GM23338 (cell line): Measurements from ENCODE around the gene ENTPD8.
"Not testable (repeated sequence)": the region's sequence is repeated elsewhere in the genome, so short reads cannot be mapped to it uniquely, and the experiment has no call there.

Experiments used
- CTCF ChIP-seq, 2 experiments: fragments of 200-600 bp in 1 of 2; sonication (generic) in 1 of 2; conservative IDR thresholded peaks; 2 replicates each; pipeline versions ENCODE4 v1.5.1 to v1.6.1; 2016 to 2017; ENCODE audit warnings: antibody characterized with exemption in 2 of 2, low read depth in 2 of 2, mild to moderate bottlenecking in 2 of 2, moderate library complexity in 1 of 2
- EZH2 ChIP-seq: fragments of 200-600 bp; sonication (generic); IDR thresholded peaks from one replicate; pipeline ENCODE4 v1.8.0; 2017; ENCODE audit warnings: antibody characterized with exemption, mild to moderate bottlenecking, low read depth; ENCODE audit not compliant: unreplicated experiment
- EZH2phosphoT487 ChIP-seq: fragments of 200-600 bp; sonication (generic); IDR thresholded peaks from one replicate; pipeline ENCODE4 v1.8.1; 2018; ENCODE audit warnings: antibody characterized with exemption; ENCODE audit not compliant: unreplicated experiment
- POLR2AphosphoS5 ChIP-seq: IDR thresholded peaks from 2 replicates; pipeline ENCODE4 v1.6.1; 2016; ENCODE audit warnings: antibody characterized with exemption, low read depth

- not testable (repeated sequence) for TF ChIP-seq CTCF (conservative IDR thresholded peaks at IDR 0.05; ENCODE audit: low read depth in 2 of 2); EZH2phosphoT487; POLR2AphosphoS5; EZH2
Measured at GRCh38 chr9:137386507-137387113, 54.5 kb downstream of the ENTPD8 start.
